AG04450 (cell line): ENCODE results near the gene GOLGA8K. TPM values are rescaled to one million over a fixed set of nuclear protein-coding genes. Genes with fewer than 3 reads are reported as not detected.
"Not testable (repeated sequence)": the region's sequence is repeated elsewhere in the genome, so short reads cannot be mapped to it uniquely, and the experiment has no call there.

Source experiments
- CTCF ChIA-PET: fragments of 300-600, 350-600 bp; formaldehyde crosslinking; extraction: SDS; loops from one replicate; lab custom pipeline; 2022; ENCODE audit warnings: antibody characterized with exemption, inconsistent platforms; lab: Charles Lee
- POLR2A ChIA-PET: fragments of 350-600 bp; formaldehyde crosslinking; extraction: SDS; loops from one replicate; lab custom pipeline; 2021; ENCODE audit warnings: antibody characterized with exemption, inconsistent platforms; lab: Yijun Ruan, JAX
- DNase-seq: peaks from one replicate; pipeline ENCODE4 v3.0.0-alpha.2; 2011; ENCODE audit warnings: low read depth, low spot score
- H3K27ac ChIP-seq: one replicate; pipeline ENCODE4 v1.5.1; 2012; ENCODE audit warnings: low read depth, low read length, control low read depth
- H3K27me3 ChIP-seq: one replicate; pipeline ENCODE4 v1.6.0; 2012; ENCODE audit warnings: low read length; ENCODE audit not compliant: control insufficient read depth, insufficient read depth
- H3K4me3 ChIP-seq: 2 replicates; pipeline ENCODE4 v1.5.1; 2011; ENCODE audit warnings: mild to moderate bottlenecking, low read depth, low read length, control low read depth
- H3K9me3 ChIP-seq: 2 replicates; pipeline ENCODE4 v1.5.1; 2012; ENCODE audit warnings: low read length; ENCODE audit not compliant: control insufficient read depth, insufficient read depth
- CTCF ChIP-seq: IDR thresholded peaks from 2 replicates; pipeline ENCODE4 v1.5.1; 2011; ENCODE audit warnings: low read depth, low read length, control low read depth, inconsistent platforms
- polyA minus RNA-seq: library from RNA; depleted of rRNA, polyadenylated mRNA; stranded (reverse); fragments of >200 nt; gene quantifications from 2 replicates; pipeline ENCODE4 v1.2.3, GENCODE V29; 2011; rRNA and poly(A)+ RNA removed
- polyA plus RNA-seq: library from polyadenylated mRNA; depleted of rRNA; stranded (reverse); fragments of >200 nt; gene quantifications from 2 replicates; pipeline ENCODE4 v1.2.3, GENCODE V29; 2011; rRNA removed

Gene GOLGA8K, protein sequence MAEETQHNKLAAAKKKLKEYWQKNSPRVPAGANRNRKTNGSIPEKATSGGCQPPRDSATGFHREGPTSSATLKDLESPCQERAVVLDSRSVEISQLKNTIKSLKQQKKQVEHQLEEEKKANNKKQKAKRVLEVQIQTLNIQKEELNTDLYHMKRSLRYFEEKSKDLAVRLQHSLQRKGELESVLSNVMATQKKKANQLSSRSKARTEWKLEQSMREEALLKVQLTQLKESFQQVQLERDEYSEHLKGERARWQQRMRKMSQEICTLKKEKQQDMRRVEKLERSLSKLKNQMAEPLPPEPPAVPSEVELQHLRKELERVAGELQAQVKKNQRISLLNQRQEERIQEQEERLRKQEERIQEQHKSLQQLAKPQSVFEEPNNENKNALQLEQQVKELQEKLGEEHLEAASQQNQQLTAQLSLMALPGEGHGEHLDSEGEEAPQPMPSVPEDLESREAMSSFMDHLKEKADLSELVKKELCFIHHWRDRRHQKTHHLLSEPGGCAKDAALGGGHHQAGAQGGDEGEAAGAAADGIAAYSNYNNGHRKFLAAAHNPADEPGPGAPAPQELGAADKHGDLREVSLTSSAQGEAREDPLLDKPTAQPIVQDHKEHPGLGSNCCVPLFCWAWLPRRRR
- polyA plus RNA-seq, result not detected in 2 replicates
- polyA minus RNA-seq, result not detected in 2 replicates

DNA sequence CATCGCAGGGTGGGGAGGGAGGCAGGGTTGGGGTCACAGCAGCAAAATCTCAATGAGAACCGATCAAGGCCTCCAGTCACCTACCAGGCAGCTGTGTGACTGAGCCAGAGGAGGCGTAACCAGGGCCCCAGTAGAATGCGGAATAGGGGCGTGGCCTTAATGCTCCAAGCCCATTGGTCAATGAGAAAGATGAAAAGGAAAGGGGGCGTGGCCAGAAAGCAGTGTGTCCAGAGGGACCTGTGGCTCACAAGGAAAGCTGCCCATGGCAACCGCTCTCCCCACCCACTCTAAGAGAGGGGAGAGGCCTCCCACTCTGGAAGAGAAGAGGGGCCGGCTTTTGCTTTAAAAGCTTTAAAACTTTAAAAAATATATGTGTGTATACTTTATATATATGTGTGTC is at the start of gene GOLGA8K:
Gene GOLGA8K (minus strand): TSS at position 101 of the 400 bp plus-strand sequence. CDS start 98 bp downstream, at position 3.
- H3K4me3 ChIP-seq, H3K27me3 ChIP-seq, CTCF ChIA-PET, DNase-seq, H3K9me3 ChIP-seq, POLR2A ChIA-PET, H3K27ac ChIP-seq: not testable (repeated sequence)

DNA sequence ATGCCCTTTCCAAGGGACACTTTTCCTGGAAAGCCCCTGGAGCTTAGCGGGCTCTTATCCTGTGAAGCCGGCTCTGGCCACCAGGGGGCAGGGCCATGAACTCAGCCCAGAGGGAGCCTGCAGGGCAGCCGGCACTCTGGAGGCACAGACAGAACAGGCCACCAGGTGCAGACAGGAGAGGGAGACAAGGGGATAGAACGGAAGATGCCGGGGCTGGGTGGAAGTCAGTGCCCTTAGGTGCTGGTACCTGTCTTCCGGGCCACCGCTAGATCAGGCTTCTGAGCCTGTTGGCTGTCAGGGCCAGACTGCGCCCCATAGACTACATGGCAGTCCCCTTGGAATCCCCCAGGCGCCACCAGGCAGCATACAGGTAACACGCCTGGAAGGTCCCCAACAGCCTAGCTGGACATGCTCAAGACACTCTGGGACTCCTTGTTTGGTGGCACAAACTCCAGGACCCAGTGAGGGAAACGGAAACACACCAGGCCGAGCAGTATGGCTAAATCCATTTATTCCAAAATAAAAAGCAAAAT is 37.4 kb upstream of the GOLGA8K start:
- H3K27ac ChIP-seq, H3K9me3 ChIP-seq, POLR2A ChIA-PET, H3K27me3 ChIP-seq, CTCF ChIA-PET, DNase-seq, H3K4me3 ChIP-seq: not testable (repeated sequence)

- H3K27ac ChIP-seq, H3K27me3 ChIP-seq, H3K9me3 ChIP-seq, POLR2A ChIA-PET, H3K4me3 ChIP-seq, DNase-seq, CTCF ChIA-PET: not testable (repeated sequence)
These were observed 31.2 kb upstream of the GOLGA8K start for GRCh38 chr15:32434102-32434963.

DNA sequence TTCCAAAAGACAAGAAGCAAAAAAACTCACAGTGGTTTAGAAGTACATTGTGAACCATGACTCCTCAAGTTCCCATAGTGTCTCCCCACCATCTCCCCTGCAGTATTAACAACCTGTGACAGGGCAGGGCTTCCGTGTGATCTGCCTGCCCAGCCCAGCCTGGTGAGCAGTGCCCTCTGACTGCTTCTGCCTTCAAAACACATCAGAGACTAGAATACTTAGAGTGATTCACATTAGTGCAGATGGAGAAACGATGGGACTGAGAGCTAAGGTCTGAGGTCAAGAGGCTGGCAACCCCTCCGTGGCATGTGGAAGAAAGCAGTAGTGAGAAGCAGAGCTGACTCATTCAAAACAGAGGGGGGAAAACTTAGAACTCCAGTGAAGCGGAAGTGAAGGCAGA is 24.5 kb upstream of the GOLGA8K start:
- DNase-seq, H3K27me3 ChIP-seq, CTCF ChIA-PET, H3K4me3 ChIP-seq, POLR2A ChIA-PET, H3K9me3 ChIP-seq, H3K27ac ChIP-seq: not testable (repeated sequence)

DNA sequence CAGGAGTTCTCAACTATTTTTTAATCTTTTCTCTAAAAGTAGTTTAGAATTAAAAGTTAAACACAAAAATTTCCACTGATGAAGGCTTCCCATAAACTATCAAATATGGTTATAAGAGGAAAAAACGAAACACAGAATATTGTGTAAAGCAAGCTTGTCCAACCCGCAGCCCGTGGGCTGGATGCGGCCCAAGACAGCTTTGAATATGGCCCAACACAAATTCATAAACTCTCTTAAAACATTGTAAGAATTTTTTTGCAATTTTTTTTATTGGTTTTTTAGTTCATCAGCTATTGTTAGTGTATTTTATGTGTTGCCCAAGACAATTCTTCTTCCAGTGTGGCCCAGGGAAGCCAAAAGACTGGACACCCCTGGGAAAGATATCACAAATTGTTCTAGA is 23.4 kb upstream of the GOLGA8K start:
- H3K27me3 ChIP-seq, POLR2A ChIA-PET, DNase-seq, H3K4me3 ChIP-seq, CTCF ChIA-PET, H3K9me3 ChIP-seq, H3K27ac ChIP-seq: not testable (repeated sequence)

DNA sequence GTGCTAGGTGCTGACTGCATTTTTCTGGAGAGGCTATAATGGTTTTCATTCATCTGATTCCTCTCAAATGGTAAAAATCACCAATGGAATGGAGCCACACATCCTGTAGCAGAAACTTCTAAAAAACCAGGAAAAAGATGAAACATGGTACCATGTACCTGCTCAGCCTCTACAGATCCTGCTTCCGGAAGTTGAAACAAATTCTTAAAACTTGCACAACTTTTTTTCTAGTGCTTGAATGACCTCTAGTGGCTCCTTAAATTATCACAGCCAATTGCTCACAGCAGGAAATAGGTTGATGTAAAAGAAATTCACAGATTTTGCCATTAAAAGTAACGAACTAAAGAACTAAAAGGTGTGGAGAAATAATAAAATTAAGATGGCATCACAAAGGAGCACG is 4.8 kb upstream of the GOLGA8K start:
- H3K4me3 ChIP-seq, H3K27ac ChIP-seq, POLR2A ChIA-PET, H3K9me3 ChIP-seq, CTCF ChIA-PET, DNase-seq, H3K27me3 ChIP-seq: not testable (repeated sequence)
- TF ChIP-seq CTCF, result peak; percentile 10

DNA sequence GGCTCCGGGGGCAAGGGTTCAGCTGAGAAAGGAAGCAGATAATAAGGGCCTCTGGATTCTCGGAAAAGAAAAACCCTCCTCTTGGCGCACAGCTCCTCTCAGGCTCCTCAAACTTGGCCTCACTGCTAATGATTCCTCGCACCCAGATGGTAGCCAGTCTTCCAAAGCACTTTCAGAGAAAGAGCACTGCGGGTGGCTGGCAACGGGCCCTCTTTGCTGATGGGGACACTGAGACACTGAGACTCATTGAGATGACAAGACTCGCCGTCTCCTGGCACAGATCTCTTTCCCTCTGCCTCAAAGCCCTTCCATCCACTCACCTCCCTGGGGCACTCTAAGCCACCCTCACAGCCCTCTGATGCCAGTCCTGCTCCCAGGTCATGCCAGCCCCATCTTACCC is 6.6 kb downstream of the GOLGA8K start:
- H3K9me3 ChIP-seq, H3K27me3 ChIP-seq, H3K27ac ChIP-seq, POLR2A ChIA-PET, H3K4me3 ChIP-seq, CTCF ChIA-PET, DNase-seq: not testable (repeated sequence)

- CTCF ChIA-PET, H3K4me3 ChIP-seq, POLR2A ChIA-PET, H3K9me3 ChIP-seq, DNase-seq, H3K27me3 ChIP-seq, H3K27ac ChIP-seq: not testable (repeated sequence)
These were observed 8.3 kb downstream of the GOLGA8K start for GRCh38 chr15:32394745-32395144.

DNA sequence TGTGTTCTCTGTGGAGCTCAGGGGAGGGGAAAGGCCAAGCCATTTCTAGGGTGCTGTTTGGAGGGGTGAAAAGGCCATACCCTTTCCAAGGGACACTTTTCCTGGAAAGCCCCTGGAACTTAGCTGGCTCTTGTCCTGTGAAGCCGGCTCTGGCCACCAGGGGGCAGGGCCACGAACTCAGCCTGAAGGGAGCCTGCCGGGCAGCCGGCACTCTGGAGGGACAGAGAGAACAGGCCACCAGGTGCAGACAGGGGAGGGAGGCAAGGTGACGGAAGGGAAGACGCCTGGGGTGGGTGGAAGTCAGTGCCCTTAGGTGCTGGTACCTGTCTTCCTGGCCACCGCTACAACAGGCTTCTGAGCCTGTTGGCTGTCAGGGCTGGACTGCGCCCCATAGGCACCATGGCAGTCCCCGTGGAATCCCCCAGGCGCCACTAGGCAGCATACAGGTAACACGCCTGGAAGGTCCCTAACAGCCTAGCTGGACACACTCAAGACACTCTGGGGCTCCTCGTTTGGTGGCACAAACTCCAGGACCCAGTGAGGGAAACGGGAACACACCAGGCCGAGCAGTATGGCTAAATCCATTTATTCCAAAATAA is 14.9 kb downstream of the GOLGA8K start:
- H3K4me3 ChIP-seq, H3K9me3 ChIP-seq, DNase-seq, H3K27me3 ChIP-seq, H3K27ac ChIP-seq, CTCF ChIA-PET, POLR2A ChIA-PET: not testable (repeated sequence)

DNA sequence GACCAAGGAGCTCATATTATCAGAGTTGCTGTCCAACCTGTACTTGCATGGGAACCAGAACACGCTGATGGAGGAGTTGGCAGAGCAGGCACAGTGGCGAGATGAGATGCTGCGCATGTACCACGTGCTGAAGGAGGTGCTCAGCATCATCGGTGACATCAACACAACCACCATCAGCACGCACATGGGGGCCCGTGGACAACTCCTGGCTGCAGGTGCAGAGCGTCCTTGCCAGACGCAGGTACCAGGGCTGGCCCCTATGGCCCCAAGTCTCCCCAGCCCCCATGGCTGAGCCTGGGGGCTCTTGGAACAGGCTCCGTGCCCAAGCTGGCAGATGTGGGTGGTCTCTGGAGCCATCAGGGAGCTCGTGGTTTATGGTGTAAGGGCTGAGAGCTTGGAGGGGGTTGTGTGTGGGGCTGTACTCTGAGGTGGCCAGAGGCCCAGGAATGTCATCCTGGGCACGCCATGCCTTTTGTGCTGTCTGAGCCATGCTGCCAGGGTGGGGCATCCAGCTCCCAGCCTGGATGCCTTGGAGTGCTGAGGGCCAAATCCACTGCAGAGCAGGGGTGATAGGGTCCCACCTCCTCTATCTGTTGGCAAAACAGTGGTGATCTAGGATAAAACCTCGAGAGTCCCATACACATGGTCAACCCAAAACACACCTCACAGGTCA is 17.1 kb downstream of the GOLGA8K start:
- H3K9me3 ChIP-seq, H3K27ac ChIP-seq, CTCF ChIA-PET, DNase-seq, POLR2A ChIA-PET, H3K4me3 ChIP-seq, H3K27me3 ChIP-seq: not testable (repeated sequence)
